IMR-90 (cell line): Measurements from ENCODE around the gene SNTG2.

Source experiments
- BHLHE40 ChIP-seq: fragments of 150-350 bp; IDR thresholded peaks from 2 replicates; pipeline ENCODE4 v1.6.1; 2016; ENCODE audit warnings: mild to moderate bottlenecking, low read depth, low read length
- MAZ ChIP-seq: IDR thresholded peaks from 2 replicates; pipeline ENCODE4 v1.6.1; 2012; ENCODE audit warnings: low read depth, mild to moderate bottlenecking, low read length, improper control_type of control experiment, moderate library complexity, borderline replicate concordance

DNA sequence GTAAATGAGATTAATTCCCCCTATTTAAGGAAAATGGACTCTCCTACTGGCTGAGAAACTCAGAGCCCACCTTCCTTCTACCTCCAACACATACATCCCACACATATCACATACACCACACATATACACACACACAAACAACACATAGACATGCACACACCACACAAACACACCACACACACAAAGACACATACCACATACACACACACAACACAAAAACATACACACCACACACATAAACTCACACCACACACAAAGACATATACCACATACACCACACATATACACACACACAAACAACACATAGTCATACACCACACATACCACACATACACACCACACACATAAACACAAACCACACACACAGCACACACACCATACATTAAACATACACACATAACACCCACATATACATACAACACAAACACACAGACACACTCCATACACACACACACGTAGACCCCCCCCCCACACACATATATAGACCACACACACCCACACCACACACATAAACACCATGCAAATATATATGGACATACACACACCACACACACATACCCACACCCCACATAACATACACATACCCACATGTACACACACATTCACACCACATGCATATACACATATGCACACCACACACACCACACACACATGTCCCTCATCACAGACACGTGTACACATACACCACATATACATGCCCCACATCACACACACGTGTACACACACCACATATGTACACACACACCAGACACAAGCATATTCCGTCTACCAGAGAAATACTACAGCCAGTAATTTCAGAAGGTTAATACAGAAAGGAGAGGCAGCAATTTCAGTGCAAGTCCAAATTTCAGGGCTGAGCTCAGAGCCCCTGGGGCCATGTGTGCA, 204.3 kb downstream of the SNTG2 start:
- TF ChIP-seq BHLHE40 (no peak), MAZ (no peak)
